ENCODE results near the gene CIC. TPM values are rescaled to one million over a fixed set of nuclear protein-coding genes. Genes with fewer than 3 reads are reported as not detected.

Gene CIC
- total RNA-seq, 1 experiment from 2014 or later, result 54.0 TPM

DNA sequence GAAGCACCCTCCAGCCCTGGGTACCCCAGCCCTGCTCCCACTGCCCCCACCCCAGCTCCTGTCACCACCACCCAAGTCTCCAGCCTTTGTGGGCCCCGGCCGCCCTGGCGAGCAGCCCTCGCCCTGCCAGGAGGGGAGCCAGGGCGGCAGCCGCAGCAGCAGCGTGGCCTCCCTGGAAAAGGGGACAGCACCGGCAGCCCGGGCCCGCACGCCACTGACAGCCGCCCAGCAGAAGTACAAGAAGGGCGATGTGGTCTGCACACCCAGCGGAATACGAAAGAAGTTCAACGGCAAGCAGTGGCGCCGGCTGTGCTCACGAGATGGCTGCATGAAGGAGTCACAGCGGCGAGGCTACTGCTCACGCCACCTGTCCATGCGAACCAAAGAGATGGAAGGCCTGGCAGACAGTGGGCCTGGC, 3.9 kb downstream of the CIC start:
- no peaks in the 10 kb centered on the region for H3K27me3 Mint-ChIP-seq (ENCODE audit: low read depth)
- Histone ChIP-seq H2AFZ (ENCODE audit: low read length) (no peak overlapping the region), H3K56ac (ENCODE audit: insufficient read length, low read depth, low read length) (no peak overlapping the region), H3K9ac (ENCODE audit: extremely low read depth, insufficient read length, low read length) (no peak overlapping the region), H2BK15ac (ENCODE audit: low read depth, low read length) (no peak overlapping the region), H3K23me2 (ENCODE audit: insufficient read length, low read depth, low read length, poor library complexity, severe bottlenecking) (peaks cover 4% of the 10 kb centered on the region), H3K4me1 (ENCODE audit: insufficient read depth, low read length) (no peaks in the 10 kb centered on the region; the same call in 1 of the 2 replicates), H3K9me3 (ENCODE audit: control insufficient read depth, low read depth, low read length) (no peaks in the 10 kb centered on the region), H3K79me2 (ENCODE audit: insufficient read depth, low read length) (no peaks in the 10 kb centered on the region), H3K4me2 (ENCODE audit: insufficient read depth, insufficient read length, low read length) (no peak overlapping the region), H3K4ac (ENCODE audit: low read depth, low read length) (no peak overlapping the region), H4K8ac (replicated peaks; ENCODE audit: insufficient read length, low read depth, low read length) (no peak overlapping the region), H3T11ph (ENCODE audit: low read length) (no peak overlapping the region), H4K20me1 (ENCODE audit: control insufficient read depth, insufficient read depth, insufficient read length) (no peaks in the 10 kb centered on the region), H2BK5ac (ENCODE audit: insufficient read length, low read length) (no peak overlapping the region), H3K27ac (ENCODE audit: insufficient read length, low read depth, low read length) (no peak overlapping the region), H3K27me3 (ENCODE audit: insufficient read depth, low read length) (no peaks in the 10 kb centered on the region), H2BK20ac (ENCODE audit: low read depth, low read length, poor library complexity, severe bottlenecking) (no peak overlapping the region), H3K18ac (ENCODE audit: insufficient read length, low read depth, low read length) (no peak overlapping the region), H3K23ac (ENCODE audit: insufficient read length, low read depth, low read length) (no peak overlapping the region), H3K14ac (ENCODE audit: insufficient read depth, low read length) (no peak overlapping the region), H2BK12ac (ENCODE audit: insufficient read length, low read depth, low read length) (no peak overlapping the region), H4K91ac (ENCODE audit: insufficient read length, low read depth, low read length) (no peak overlapping the region), H2AK5ac (ENCODE audit: insufficient read length, low read length) (no peak overlapping the region), H3K79me1 (ENCODE audit: insufficient read depth, low read depth, low read length, poor library complexity, severe bottlenecking) (no peaks in the 10 kb centered on the region), H4K5ac (ENCODE audit: insufficient read length, low read depth, low read length) (no peak overlapping the region), H2BK120ac (ENCODE audit: low read depth, low read length, poor library complexity, severe bottlenecking) (no peak overlapping the region)
- TF ChIP-seq, protein P1, sequence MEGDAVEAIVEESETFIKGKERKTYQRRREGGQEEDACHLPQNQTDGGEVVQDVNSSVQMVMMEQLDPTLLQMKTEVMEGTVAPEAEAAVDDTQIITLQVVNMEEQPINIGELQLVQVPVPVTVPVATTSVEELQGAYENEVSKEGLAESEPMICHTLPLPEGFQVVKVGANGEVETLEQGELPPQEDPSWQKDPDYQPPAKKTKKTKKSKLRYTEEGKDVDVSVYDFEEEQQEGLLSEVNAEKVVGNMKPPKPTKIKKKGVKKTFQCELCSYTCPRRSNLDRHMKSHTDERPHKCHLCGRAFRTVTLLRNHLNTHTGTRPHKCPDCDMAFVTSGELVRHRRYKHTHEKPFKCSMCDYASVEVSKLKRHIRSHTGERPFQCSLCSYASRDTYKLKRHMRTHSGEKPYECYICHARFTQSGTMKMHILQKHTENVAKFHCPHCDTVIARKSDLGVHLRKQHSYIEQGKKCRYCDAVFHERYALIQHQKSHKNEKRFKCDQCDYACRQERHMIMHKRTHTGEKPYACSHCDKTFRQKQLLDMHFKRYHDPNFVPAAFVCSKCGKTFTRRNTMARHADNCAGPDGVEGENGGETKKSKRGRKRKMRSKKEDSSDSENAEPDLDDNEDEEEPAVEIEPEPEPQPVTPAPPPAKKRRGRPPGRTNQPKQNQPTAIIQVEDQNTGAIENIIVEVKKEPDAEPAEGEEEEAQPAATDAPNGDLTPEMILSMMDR (conservative IDR thresholded peaks at IDR 0.05), result no peak
- no peak overlapping the region; a peak in 1 of 5 replicates for H3K4me3 Mint-ChIP-seq
- DNase-seq, result no peak
- H3K36me3 Mint-ChIP-seq (ENCODE audit: insufficient read depth in 1 of 3, low read depth in 3 of 3), result peaks cover 4 to 23% (median 16%) of the 10 kb centered on the region in 3 experiments; a peak in 6 of 7 replicates
- H3K27ac Mint-ChIP-seq, result no peak overlapping the region
- peaks cover 13 to 18% of the 10 kb centered on the region in 2 experiments for H3K4me1 Mint-ChIP-seq
- no peaks in the 10 kb centered on the region; a peak in 1 of 5 replicates for H3K9me3 Mint-ChIP-seq
- WGBS (ENCODE audit: extremely low coverage, insufficient read length, low lambda C conversion rate), result no CpG with 5 or more reads among the region's 23 CpGs
